Lung (tissue), 12 donors: ENCODE data around the gene MCUB. TPM values are rescaled to one million over a fixed set of nuclear protein-coding genes. Genes with fewer than 3 reads are reported as not detected.
A peak's percentile ranks its signal among the peaks of the same experiment; 100 is the strongest.

Experiments used
- ATAC-seq: fragments of 200-7000 bp; cut with Tn5 transposase; one replicate; pipeline ENCODE4 v1.9.1; 2020; ENCODE audit warnings: moderate number of reproducible peaks; ENCODE audit not compliant: insufficient read depth, low FRiP score
- DNase-seq, 3 donors: peaks; one replicate each; pipeline ENCODE4 v3.0.0-alpha.2; 2013 to 2017
- H3K27ac ChIP-seq, 2 donors: one replicate each; pipeline ENCODE4 v1.5.1; 2013; ENCODE audit warnings: mild to moderate bottlenecking in 2 of 2, moderate library complexity in 2 of 2, control low read depth in 1 of 2, inconsistent platforms in 1 of 2, low read depth in 1 of 2, low read length in 1 of 2
- H3K27me3 ChIP-seq, 3 donors: one replicate each; pipeline ENCODE4 v1.5.1; 2013; ENCODE audit warnings: low read length in 2 of 3; ENCODE audit not compliant: control insufficient read depth in 3 of 3, insufficient read depth in 3 of 3
- H3K36me3 ChIP-seq, 4 donors: one replicate each; pipeline ENCODE4 v1.5.1; 2013; ENCODE audit warnings: low read length in 4 of 4, mild to moderate bottlenecking in 1 of 4, moderate library complexity in 1 of 4; ENCODE audit not compliant: control insufficient read depth in 4 of 4, insufficient read depth in 4 of 4
- H3K4me1 ChIP-seq, 5 donors: one replicate each; pipeline ENCODE4 v1.5.1; 2013; ENCODE audit warnings: low read length in 5 of 5, mild to moderate bottlenecking in 2 of 5, moderate library complexity in 1 of 5; ENCODE audit not compliant: control insufficient read depth in 5 of 5, insufficient read depth in 5 of 5
- H3K4me3 ChIP-seq: one replicate; pipeline ENCODE4 v1.5.1; 2013; ENCODE audit warnings: mild to moderate bottlenecking, control low read depth, moderate library complexity
- H3K9ac ChIP-seq, 2 donors: one replicate each; pipeline ENCODE4 v1.5.1; 2013; ENCODE audit warnings: low read length in 2 of 2, control low read depth in 1 of 2; ENCODE audit not compliant: insufficient read depth in 1 of 2
- H3K9me3 ChIP-seq, 4 donors: one replicate each; pipeline ENCODE4 v1.5.1; 2013; ENCODE audit warnings: low read length in 3 of 4, mild to moderate bottlenecking in 1 of 4, moderate library complexity in 1 of 4; ENCODE audit not compliant: control insufficient read depth in 4 of 4, insufficient read depth in 3 of 4
- WGBS, 2 donors: extraction: QIAGEN DNeasy Blood & Tissue Kit; methylation state at CpG; one replicate each; pipeline ENCODE4 v1.1.7; 2013; 5-methylcytosine and 5-hydroxymethylcytosine counted together
- polyA plus RNA-seq, 2 donors: library from polyadenylated mRNA; stranded (reverse); fragments of 200-250 nt; gene quantifications; one replicate each; pipeline ENCODE4 v1.2.1, GENCODE V29; 2013
- total RNA-seq, 2 donors: library from RNA; depleted of rRNA in 1 of 2; stranded (reverse); fragments of >200 nt in 1 of 2; gene quantifications; one replicate each; pipeline ENCODE4 v1.2.1, GENCODE V29; 2014 to 2021
- TF ChIP-seq, protein P1 (sequence below): IDR thresholded peaks from 2 replicates; pipeline ENCODE4 v1.5.1; 2012; ENCODE audit warnings: mild to moderate bottlenecking; ENCODE audit errors: control extremely low read depth, extremely low read depth
- donor health status: control.
- donor health status: control.
- donor health status: Bipolar disorder and iron deficiency.
- donor health status: healthy.
- donor health status: DM: yes; HTN: yes; CAD: no.

The MCUB gene
- total and polyA plus RNA-seq, 4 donors: 9.2 to 25.3 (median 15.9) TPM

DNA sequence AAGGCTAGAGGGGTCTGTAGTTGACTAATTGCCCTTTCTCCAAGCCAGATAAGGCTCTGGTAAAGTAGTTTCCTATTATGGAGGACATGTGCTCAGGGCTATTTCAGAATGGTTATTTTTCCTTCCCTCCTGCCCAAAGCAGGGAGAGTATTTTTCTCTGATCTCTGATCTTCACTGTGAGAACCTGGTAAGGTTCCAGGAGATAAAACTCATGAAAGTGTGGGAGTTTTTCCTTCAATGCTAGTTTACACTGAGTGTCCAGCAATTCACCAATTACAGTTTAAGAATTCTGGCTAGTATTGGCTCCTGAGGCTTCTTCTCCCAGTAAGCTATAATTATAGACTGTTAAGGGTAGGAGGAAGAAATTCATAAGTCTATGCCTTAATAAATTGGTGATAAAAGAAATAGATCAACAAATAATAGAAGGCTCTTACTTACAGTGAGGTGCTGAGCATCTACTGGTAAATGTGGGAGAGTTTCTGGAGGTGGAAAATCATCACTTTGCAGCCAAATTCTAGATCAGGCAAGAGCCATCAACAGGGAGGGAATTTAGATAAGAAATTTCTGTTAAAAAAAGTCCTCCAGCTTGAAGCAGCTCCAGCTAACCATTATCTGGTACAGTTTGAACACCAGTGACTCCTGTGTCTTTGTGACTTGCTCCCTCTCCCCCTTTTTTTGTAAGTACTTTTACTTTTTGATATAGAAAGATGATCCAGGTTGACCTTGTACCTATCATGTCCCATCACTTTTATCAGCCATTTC lies 112.3 kb downstream of the MCUB start:
- no peak overlapping the region for H3K27ac ChIP-seq
- no peaks in the 10 kb centered on the region for H3K4me1 ChIP-seq
- no peak for ATAC-seq
- H3K4me3 ChIP-seq: no peak overlapping the region
- H3K27me3 ChIP-seq: no peaks in the 10 kb centered on the region
- TF ChIP-seq, protein P1, sequence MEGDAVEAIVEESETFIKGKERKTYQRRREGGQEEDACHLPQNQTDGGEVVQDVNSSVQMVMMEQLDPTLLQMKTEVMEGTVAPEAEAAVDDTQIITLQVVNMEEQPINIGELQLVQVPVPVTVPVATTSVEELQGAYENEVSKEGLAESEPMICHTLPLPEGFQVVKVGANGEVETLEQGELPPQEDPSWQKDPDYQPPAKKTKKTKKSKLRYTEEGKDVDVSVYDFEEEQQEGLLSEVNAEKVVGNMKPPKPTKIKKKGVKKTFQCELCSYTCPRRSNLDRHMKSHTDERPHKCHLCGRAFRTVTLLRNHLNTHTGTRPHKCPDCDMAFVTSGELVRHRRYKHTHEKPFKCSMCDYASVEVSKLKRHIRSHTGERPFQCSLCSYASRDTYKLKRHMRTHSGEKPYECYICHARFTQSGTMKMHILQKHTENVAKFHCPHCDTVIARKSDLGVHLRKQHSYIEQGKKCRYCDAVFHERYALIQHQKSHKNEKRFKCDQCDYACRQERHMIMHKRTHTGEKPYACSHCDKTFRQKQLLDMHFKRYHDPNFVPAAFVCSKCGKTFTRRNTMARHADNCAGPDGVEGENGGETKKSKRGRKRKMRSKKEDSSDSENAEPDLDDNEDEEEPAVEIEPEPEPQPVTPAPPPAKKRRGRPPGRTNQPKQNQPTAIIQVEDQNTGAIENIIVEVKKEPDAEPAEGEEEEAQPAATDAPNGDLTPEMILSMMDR: no peak
- no peak overlapping the region for H3K9ac ChIP-seq
- no peaks in the 10 kb centered on the region for H3K36me3 ChIP-seq
- H3K9me3 ChIP-seq: peaks cover 0 to 6% (median 0%) of the 10 kb centered on the region in 4 donors
- DNase-seq: no peak

DNA sequence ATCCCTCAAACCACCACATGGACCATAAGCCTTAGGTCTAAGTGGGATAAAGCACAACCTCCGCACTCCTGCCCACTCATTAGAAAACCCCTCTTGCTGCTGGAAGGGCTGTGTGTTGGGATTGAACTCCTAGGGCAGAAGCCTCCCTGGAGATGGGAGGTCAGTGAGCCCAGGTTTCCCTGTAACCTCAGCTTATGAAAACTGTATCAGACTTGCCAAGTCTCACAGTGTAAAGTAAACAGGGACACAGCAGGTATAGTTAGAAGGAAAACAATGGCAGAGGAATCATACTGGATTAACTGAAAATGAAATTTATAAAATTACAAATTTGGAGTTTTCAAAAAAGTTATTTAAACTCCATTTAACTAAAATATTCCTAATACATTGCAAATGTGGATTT lies 113.3 kb downstream of the MCUB start:
- TF ChIP-seq, protein P1: no peak
- Histone ChIP-seq H3K9me3 (peaks cover 0 to 6% (median 0%) of the 10 kb centered on the region in 4 donors), H3K27ac (no peak overlapping the region), H3K27me3 (no peaks in the 10 kb centered on the region), H3K9ac (no peak overlapping the region), H3K4me1 (no peaks in the 10 kb centered on the region), H3K4me3 (no peak overlapping the region), H3K36me3 (no peaks in the 10 kb centered on the region)
- DNase-seq (no peak), ATAC-seq (no peak)
- WGBS, 2 donors: 95 to 97% methylated on average over 1 of the region's 1 CpG

DNA sequence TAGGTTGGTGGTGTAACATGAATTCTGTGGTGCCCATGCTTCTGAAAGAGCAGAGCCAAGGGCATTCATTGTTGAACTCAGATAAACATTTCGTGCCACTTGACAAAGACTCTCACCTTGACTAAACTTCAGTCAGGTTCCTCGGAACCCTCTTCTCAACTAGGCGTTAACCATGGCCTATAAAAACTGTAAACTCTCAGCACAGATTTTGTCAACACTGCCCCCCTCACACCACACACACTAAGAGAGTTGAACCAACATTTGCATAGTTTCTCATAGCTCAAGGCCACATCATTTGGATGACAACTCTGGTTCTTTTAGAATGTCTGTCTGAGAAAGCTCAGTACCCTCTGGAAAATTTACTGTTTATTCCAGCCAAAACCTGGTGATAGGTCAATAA lies 115.1 kb downstream of the MCUB start:
- no peaks in the 10 kb centered on the region for H3K4me1 ChIP-seq
- no peaks in the 10 kb centered on the region for H3K27me3 ChIP-seq
- H3K9me3 ChIP-seq: peaks cover 0 to 6% (median 2%) of the 10 kb centered on the region in 4 donors
- H3K4me3 ChIP-seq: no peak overlapping the region
- no peak for ATAC-seq
- WGBS, 2 donors: 66 to 83% methylated on average over 3 of the region's 3 CpGs
- DNase-seq: peak in 1 of 3 donors; percentile 7
- TF ChIP-seq, protein P1: no peak
- no peaks in the 10 kb centered on the region for H3K36me3 ChIP-seq
- no peak overlapping the region for H3K27ac ChIP-seq
- H3K9ac ChIP-seq: no peak overlapping the region
